NCI-H524 (cell line): ENCODE results near the gene DUSP8.

Experiments
- DNase-seq, 2 experiments: peaks; one replicate each; lab custom pipeline; 2025; lab: John Stamatoyannopoulos, UW

The DUSP8 gene

DNA sequence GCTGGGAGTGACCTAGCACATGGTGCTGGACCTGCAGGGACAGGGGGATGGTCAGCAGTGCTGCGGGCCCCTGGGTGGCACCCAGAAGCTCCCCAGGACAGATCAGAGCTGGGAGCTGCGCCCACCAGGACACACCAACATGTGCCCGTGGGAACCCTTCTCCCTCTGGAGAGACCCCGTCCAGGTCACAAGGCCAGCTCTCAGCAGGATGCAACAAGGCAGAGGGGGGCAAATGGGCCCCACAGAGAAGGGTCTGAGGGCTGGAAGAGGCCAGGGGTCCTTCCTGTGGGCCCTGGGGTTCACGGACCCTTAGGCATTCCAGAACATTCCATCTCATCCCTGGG is 6.2 kb downstream of the DUSP8 start:
- DNase-seq: no peak

DNA sequence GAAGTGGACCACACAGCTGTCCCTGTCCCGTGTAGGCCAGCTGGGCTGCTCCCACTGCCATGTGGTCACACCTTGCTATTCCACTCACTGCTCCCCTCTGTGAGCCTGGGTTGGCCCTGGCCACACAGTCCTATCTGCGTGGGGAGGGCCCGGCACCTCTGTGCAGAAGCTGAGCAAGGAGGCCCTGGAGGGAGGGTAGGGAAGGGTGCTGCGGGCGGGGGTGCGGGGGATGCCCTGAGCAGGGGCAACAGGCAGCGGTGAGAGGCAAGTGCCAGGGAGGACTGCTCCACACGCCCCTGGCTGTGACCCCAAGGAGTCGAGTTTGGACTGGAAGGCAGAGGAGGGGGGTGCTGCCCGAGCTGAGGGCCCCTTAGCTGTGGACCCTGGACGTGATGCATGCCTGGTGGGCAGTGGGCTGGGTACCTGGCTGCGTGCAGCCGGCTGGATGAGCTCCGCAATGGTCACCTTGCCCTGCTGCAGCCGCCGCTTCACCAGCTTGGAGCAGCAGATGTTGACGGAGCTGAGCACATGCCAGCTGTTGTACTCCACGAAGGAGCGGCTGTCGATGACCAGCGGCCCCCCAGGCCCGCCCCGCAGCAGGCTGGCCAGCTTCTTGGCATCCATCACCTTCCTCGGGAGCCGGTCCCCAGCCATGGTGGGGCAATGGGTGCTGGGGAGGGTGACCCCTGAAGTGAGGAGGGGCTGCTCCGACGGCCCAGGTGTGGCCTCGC is 6.7 kb downstream of the DUSP8 start:
- DNase-seq: peak in 1 of 2 experiments; percentile 32

DNA sequence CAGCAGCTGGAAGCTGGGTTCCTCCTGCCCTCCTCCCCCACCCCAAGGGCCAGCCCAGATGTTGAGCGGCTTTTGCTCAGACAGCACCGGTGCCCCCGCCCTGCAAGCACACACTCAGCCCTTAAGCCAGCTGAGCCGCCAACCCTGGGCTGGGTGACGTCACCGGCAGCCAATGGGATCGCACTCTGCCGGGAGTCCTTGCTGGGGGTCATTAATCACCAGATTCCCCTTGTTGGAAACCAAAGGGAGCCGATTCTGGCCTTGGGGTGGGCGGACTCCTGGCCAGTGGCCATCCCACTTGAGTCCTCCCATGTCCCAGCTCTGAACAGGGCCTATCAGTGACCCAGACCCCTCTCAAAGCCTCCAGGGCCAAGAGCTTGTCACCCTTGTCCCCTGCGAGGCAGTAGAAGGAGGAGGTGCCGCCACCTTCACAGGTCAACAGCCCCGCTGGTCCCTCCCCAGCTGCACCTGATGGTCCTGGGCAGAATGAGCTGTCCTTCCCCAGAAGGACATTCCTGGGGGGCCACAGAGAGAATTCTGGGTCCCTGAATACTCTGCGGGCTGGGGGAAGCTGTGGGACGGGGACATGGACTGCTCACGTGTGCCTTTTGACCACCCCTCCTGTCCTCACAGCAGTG is 7.4 kb downstream of the DUSP8 start:
- peak; percentile 70 to 92 for DNase-seq

DNA sequence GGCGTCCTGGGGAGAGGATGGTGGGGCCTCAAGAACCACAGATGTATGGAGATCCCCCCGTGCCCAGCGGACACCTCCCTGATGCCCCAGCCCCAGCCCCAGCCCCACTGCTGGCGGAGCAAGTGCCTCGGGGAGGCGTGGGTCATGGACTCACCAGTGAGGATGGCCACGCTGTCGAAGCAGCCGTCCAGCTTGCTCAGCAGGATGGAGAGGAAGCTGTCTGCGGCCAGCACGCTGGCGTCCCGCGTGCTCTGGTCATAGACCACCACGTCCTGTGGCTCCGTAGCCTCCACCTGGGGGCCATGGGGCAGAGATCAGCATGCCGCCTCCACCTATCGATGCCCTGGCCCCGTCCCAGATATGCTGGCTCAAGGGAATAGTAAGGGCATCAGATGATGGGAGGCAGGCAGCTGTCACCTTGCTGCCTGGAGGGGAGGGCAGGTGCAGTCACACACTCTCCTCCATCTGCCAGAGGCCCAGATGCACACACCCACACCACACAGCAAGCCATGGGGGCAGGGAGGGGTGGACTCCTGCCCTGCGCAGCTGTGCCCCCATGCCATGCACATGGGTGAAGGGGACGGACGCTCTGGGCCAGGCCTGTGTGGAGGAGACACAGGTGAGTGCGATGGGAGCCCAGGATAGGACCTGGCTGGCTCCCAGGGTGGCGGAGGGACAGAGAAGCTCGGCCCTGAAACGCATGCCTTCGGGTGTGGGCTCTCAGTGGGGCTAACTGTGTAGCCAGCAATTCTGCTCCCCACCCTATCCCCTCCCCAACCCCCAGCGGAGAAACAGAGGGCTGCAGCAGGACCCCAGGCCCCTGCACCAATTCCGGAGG is 8.2 kb downstream of the DUSP8 start:
- DNase-seq: peak; percentile 40 to 86

DNA sequence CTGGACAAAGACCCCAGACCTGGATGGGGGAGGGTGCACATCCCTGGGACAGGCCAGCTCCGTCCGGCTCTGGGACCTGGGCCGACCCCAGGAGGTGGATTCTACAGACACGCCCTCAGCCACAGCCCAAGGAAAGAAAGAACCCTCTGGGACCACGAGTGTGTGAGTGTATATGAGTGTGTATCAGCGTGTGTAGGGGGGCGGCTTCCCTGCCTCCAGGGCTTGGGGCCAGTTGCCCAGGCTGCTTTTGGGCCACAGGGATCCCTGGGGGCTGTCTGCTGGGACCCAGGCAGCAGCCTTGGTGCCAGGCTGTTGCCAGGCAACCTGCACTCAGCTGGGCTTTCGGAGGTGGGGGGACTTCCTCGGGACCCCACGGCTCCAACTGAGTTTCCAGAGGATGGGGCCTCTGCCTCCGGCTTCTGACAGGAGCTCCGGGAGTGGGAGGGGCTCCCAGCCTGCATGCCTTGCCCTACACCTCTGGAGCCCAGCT is 8.9 kb downstream of the DUSP8 start:
- no peak for DNase-seq

DNA sequence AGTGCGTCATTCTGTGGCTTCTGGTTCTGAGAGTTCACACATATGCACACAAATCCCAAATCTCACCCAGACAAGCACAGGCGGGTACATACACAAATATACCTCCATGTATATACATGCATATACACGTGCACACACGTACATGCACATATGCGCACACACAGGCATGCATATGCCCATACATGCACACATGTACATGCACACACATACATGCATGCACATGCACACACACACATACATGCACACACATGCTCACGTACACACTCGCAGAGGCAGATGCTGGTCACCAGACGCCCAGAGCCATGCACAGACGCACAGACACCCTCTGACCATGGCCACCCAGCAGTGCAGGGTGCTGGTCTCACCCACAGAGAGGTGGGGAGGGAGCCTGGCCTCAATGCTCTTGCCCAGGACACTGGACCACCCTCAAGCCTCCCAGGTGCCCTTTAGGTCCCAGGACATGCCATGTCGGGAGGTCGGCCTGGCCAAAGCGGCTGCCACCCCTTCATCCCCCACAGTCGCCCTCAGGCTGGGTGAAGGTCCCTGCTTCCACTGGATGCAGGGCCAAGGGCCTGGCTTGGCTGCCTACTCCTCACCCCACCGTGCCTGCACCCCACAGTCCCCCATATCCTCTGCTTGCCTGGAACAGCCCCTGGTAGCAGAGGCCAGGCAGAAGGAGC is 9.5 kb downstream of the DUSP8 start:
- DNase-seq: no peak

DNA sequence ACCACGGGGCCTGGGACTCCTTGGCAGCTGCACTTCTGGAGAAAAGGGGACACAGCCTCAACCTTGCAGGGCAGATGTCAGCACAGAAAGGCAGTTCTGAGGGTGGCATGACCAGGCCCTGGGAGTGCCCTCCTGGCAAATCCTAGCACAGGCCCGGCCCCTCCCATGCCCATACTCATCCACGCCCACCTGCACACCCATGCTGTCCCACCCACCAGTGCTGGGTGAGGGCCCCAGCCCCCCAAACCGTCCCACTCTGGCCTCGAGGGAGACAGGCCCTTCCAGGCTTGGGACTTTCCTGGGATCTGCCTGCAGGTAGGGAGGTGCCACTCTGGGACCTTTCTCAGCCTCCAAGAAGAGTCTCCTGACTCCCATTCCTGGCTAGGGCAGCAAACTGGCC is 10.1 kb downstream of the DUSP8 start:
- DNase-seq: no peak

DNA sequence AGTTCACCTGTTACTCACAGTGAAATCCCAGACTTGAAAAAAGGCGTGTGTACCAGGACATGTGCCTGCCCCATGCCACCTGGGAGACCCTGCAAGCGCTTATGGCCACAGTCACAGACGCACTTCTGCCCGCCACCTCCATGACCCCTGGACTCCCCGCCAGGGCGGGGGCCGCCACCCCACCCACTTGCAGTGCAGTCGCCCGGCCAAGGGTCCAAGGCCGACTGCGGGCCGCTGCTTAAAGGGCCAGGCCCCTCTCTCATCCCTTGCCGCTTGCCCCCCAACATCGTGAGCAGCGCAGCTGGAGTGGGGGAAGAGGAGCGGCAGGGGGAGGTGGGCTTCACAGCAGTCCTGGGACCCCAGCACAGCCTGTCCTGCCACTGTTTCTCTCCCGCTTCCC is 10.8 kb downstream of the DUSP8 start:
- DNase-seq: no peak

DNA sequence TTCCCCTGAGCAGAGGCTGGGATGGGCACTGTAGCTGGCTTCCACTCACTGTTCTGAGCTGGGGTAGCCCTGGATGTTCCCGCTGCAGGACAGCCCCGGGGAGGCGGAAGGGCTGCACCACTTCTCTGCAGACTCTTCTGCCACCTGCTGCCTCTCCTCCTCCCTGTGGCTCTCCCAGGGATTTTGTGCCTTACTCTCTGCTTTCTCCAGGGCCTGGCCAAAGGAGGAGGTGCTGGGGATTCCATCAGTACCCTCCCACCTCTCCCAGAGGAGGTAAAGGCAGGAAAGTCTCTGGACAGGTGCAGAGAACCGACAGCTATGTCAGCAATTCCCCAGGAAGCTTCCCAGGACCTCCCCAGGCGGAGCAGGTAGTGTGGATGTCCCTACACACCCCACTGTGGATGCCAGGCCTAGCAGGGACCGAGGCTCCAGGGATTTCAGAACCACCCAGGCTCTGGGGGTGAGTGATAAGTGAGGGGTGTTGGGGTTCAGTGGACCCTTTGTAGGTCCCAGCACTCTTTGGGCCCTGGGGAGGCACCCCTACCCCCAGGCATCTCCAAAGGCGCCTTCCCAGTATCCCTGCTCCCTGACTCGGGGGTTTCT is 11.3 kb downstream of the DUSP8 start:
- no peak for DNase-seq

DNA sequence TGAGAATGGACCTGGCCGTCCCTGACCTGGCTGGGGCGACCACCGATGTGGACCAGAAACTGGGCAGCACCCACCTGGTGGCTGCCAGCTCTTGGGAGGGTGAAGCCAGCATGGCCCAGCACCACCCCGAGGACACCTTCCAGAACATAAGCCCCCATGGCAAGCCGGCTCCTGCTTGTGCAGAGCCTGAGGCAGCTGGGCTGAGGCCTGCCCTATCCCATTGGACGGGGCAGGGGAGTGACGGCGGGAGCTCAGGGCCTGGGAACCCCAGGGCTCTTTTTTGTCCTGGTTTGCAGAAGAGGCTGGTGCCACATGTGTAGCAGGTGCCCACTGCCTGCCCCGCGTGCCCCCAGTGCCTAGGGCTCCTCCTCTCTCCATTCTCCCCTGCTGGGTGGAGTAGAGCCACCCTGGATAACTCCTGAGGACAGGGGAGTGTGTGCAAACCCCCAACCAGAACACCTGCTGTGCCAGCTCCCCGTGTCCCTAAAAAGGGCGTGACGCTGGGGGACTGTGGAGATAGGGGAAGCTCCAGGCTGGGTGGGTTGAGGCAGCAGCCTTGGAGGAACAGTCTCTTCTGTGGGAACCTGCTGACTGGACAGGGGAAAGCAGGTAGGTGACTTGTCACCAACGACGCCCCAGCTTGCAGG is 11.9 kb downstream of the DUSP8 start:
- no peak for DNase-seq

DNA sequence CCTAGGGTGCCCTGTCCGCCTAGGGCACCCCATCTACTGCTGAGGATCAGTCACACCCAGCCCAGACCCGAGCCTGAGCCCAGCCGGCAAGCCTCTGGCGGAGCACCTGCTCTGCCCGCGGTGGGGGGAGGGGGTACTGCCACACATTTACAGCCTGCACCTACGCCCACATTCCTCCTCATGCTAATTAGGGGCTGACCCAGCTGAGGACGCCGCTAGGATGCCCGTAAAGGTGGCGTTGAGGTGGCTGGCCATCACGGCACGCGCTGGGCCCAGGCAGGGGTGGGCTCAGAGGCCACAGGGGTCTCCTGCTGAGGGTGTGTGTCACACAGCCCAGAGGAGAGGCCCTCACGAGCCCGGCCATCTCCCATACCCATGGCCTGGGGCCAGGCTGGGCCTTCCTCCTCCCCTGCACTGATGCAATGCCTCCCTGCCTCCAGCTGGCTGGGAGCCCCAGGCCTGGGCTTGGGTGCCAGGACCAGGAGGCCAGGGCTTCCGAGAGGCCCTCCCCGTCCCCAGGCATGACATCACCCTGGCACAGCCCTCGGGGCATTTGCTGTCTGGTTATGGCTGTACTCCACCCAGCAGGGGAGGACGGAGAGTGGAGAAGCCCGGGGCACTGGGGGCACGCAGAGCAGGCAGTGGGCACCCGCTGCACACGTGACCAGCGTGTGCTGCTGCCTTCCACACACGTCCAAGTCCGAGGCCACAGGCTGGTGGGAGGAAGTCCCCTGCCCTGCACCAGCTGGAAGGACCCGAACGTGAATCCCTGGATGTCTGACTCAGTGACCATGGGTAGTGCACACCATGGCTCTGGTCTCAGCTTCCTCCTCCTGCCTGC is 12.7 kb downstream of the DUSP8 start:
- no peak for DNase-seq

DNA sequence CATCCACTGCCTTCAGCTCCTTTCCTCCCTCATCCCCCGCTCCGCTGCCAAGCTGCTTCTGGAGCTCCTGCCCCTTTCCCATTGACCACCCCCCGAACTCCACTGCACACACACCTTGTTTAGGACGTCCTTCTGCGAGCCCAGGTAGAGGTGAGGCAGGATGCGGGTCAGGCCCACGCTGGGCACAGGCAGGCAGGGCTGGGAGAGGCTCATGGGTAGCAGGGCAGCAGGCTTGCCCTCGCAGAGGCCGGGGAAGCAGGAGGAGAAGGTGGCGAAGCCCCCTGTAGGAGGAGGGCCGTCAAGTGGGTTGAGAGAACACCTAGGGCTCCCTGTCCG is 13.3 kb downstream of the DUSP8 start:
- no peak for DNase-seq

DNA sequence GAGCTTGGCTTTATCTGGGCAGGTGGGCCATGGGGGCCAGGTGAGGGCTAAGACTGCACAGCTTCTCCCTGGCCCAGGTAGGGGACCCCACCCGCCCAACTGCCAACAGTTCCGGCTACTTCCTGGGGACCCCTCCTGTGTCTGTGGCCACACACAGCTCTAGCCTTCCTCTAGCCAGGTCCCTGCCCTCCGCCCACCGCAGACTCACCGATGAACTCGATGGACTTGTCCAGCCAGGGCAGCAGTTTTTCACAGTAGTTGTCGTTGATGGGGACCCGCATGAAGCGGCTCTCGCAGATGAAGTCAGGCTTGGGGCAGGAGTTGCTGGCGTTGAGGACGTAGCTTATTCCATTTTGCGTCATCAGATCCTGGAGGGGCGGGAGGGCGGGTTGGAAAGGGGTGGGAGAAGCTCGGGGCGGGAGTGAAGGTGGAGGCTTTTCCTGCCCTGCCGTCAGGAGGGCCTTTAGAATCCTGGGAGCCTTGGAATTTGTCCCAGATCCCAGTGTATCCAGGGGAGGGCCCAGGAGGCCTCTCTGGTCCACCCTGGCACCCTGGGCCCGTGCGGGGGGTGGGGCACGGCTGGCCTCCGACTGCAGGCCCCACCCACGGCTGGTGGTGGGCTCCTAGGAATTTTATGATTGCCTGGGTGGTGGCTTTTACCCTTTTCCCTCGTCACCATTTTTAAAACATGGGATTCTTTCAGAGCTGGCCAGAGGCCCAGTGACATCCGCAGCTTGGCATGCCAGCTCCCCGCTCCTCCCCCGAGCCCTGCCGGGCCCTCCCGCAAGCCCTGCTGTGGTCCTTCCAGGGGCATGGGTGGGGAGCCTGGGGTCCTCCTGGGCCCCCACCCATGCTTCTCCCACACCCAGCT is 13.9 kb downstream of the DUSP8 start:
- no peak for DNase-seq

DNA sequence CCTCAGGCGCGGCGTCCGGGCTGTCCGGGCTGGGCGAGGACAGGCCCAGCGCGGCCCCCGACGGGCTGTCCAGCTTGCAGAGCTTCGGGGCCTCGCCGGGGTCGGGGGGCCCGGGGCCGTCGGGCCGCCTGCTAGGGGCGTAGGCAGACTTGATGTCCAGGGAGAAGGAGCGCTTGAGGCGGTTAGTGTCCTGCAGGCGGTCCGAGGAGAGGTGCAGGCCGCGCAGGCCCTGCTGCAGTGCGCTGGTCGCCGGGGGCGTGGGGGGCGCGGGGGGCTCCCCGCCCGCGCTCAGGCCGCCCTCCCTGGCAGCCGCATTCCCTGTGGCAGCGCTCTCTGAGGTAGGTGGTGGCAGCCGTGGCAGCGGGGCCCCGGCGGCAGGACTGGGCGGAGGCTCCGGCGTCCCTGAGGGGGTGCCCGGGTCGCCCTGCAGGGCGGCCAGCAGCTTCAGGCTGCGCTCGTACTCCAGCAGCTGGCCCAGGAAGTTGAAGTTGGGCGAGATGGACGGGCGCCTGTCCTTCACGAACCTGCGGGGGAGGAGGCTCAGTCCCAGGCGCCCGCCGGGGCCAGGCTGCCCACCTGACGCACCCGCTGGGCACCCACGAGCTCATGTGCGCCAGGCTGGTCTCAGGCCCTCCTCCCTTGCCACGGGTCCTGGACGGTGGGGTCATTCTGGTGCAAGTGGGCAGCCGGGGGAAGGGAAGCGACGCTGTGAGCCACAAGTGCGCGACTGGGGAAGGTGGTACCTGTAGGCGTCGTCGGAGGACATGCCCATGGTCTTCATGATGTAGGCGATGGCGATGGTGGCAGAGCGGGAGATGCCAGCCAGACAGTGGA is 14.8 kb downstream of the DUSP8 start:
- DNase-seq: no peak

DNA sequence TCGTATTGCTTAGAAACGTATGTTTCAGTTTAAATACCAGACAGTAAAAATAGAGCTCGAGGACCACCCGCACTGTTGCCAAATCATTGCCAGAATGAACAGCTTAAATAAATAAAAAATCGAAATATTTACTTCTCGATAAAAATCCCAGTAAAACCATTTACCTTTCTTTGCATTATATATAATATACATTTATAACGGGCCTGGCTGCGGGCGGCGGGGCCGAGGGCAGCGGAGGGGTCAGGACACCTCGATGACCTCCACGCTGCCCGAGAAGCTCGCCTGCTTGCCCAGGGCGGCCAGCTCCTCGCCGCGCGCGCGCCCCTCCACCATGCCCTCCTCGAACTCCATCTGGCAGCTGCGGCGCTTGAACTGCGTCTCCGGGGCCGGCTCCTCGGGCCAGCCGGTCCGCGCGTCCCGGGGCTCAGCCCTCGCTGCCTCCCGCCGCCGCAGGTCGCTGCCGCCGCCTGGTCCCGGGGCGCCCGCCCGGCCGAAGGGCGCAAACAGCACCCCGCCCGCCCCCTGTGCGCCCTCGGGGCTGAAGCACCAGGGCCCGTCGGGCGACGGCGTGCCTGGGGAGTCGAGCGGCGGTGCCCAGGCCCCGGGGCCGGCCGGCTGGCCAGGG is 15.7 kb downstream of the DUSP8 start:
- DNase-seq: no peak

DNA sequence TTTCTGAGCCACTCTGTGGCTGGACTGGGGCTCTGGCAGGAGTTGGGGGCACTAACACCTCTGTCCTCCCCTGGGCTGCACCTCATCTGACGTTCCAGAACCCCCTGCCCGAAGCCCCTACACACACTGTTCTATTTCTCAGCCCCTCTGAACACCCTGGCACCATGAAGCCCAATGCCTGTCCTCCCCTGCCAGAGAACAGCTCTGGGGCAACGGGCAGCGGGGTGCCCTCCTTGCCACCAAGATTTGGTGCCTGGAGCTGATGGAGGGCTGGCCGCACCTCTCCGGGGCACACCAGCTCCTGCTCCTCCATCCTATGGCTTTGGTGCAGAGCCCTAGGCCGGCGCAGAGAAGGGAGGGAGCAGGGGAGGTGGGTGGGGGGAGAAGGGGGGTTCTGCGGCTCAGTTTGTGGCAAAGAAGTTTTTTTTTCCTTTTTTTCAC is 16.3 kb downstream of the DUSP8 start:
- no peak for DNase-seq

DNA sequence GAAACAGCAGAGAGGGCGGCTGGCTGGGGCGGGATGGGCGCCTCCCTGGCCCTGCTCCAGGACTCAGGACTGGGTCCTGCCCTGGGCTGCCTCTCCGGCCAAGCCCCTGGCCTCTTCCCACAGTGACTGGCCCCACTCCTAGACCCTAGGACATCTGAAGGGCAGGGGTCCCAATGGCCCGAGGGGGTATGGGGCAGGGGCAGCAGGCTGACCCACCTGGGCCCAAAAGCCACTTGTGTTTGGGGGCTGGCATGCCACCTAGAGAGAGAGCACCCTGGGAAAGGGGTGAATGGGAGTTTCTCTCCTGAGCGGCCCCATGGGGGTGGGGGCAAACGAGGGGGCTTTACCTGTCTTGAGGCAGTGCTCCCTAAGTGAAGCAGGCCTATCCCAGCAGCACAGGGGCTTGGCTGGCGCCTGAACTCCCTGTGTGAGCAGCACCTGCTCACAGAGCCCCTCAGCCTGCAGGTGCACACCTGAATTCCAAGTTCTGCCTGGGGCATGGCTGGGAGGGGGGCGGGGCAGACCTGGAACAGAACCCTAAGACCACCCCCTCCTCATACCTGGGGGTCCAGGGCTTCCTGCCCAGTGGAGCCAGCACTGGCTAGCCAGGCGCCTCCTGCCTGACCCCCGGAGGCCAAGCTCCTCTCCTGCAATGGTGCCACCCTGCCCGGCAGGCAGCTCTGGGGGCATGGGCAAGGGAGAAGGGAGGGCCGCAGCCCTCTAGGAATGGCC is 16.9 kb downstream of the DUSP8 start:
- no peak for DNase-seq
